ENCODE measurements around the gene TRIB2.

The TRIB2 gene

DNA sequence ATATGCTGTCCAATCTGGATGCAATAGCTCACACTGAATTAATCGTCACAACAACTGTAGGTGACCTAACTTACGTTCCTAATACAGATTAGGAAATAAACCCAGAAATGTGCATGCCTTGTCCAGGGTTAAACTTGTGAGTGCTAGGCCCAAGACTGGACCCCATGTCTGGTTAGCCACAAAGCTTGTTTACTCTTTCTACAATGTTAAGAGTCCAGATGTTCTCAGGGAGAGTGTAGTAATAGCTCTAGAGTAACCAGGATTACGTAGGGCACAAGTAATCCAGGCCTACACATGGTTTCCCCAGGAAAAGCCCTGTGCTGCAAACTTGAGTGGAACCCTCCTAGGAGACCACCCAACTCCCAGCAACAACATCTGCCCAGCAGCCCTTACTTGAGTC, 26.2 kb downstream of the TRIB2 start:
- DNase-seq (ENCODE audit: low read depth) = no peak

DNA sequence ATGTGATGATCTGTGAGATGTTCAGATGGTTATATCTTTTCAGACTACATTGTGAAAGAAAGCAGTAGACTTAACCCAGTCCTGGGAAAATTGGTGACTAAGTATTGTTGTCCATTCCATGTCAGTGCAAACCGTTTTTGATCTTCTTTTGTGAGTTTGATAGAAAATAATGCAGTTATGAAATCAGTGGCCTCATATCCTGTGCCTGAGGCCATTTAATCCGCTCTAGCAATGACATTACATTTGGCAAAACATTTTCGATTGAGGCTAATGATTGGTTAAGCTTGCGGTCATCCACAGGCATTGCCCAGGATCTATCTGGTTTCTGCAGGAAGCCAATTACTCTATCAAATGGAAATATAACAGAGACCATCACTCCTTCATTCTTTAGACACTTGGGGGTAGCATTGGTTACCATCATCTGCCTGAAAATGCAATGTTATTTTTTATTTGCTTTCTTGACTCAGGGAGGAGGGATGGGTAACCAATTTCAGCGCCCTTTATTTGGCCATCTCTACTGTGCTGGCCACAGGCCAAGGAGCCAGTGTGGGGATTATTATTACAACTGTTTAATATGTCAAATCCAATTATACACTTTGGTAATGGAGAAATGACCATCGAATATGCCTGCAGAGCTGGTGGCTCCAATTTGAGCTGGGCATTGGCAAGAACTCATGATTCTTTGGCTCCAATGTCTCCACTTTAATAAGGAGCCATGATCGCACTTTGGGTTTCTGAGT, 33.6 kb downstream of the TRIB2 start:
- no peak for DNase-seq (ENCODE audit: low read depth)

DNA sequence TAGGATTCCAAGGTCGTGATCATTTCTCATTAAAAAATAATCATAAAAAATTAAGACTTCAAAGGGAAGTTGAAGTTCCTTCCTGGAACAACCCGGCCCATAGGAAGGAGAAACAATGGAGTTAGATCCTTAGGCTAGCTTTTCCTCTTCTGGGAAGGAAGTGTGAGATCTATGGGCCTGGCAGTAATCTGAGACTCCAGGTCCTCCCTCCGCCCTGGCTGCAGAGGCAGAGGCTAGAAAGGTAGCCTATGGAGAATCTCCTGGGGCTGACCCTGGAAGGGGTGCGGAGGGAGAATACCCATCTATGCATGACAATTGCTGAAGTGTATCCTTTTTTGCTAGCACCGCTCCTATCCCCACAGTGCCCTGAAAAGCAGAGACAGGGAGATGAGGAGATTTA, 37.9 kb downstream of the TRIB2 start:
- no peak for DNase-seq (ENCODE audit: low read depth)

DNA sequence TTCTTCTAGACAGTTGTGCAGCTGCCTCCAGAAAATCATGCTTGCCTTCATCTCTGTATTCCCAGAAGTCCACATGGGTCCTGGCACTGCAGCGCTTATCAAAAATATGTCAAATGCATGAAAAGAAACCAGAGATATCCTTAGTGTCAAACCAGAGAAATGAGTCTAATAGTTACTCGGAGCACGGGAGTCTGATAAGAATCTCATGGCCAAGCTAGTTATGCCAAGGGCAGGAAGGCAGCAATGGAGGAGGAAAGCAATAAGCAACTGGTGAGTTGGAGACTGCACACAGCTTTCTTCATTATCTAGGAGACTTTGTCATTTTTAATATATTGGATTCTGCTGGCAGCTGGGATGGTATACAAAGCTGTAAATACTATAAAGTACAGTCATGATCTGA, 38.6 kb downstream of the TRIB2 start:
- DNase-seq (ENCODE audit: low read depth) = no peak

DNA sequence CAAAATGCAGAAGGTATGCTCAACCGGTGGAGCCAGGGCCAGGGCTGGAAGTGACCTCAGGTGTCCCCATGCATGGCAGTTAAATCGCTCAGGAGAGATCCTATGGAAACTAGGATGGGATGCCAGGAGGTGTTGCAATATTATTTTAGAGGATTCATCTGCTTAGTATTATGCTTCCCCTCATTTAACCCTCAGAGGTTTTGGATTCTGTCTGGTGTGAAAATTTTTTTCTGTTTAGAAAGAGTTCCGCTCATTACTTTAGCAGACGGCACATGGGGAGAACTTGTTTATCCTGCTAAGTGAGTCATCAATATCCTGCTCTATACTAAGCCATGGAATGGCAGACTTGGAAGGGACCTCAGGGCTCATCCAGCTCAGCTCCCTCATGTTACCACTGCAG, 42.5 kb downstream of the TRIB2 start:
- DNase-seq (ENCODE audit: low read depth) = no peak

DNA sequence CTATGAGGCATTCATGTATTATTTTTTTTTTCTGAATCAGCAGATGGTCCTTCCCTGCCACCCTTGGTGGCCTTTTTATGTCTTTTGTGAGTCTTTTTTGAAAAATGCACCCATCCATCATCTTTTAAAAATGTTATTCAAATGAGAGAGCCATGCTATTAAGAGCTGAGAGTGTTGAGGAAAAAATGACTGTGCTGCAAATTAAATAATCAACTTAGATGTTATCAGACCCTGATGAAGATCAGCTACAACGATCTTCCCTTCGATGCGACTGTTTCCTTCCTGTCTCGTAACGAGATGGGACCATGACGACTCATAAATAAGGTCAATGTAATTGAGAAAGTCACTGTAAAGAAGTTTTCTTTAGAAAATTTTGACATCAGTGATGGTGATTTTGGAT, 44.4 kb downstream of the TRIB2 start:
- no peak for DNase-seq (ENCODE audit: low read depth)

DNA sequence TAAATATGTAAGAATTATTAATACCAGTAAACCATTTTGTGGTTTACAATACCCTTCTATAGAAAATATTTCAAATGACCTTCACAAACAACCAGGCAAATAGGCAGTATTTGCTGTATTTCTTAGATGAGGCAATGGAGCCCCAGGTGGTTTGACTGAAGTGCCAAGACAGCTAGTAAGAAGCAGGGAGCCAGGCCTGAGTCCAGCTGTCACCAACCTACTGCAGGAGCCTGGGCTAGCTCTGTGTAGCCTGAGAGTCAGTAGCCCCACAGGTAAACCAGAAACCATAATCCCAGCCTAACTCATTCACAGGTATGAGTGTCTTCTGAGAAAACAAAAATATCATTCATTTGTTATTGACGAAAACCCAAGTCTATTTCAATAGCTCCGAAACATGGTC, 45.6 kb downstream of the TRIB2 start:
- DNase-seq (ENCODE audit: low read depth) = no peak

DNA sequence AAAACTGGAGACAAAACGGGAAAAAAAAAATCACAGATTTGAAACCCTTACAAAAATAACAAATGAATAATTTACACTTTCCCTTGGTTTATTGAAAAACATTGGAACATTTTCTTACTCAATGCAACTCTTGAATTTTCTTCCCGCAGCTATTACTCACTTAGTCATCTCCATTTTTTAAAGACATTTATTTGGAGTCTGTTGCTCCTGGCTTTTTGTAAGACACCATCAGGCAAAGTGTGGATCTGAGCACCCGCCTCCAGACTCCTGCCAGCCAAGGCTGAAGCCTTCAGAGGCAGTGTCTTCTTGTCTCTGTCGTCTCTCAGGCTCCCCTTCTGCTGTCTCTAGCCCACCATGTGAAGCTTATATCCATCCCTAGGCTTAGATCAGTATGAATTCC, 46.2 kb downstream of the TRIB2 start:
- no peak for DNase-seq (ENCODE audit: low read depth)

DNA sequence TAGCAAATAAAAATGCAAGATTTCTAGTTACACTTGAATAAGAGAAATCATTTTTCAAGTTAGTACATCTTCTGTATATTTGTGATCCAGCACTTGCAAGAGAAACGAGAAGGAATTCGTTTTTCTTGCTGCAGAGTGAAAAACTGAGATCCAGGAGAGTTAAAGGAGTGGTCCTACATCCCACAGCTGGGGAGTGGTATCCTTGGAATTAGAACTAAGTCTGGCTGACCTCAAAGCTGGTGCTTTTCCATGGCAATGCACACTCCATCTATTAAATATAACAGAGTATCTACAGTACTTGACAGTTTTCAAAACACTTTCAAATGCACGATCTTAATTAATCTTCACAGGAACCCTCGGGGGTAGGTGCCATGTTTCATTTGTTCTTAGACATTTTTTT, 46.8 kb downstream of the TRIB2 start:
- no peak for DNase-seq (ENCODE audit: low read depth)

DNA sequence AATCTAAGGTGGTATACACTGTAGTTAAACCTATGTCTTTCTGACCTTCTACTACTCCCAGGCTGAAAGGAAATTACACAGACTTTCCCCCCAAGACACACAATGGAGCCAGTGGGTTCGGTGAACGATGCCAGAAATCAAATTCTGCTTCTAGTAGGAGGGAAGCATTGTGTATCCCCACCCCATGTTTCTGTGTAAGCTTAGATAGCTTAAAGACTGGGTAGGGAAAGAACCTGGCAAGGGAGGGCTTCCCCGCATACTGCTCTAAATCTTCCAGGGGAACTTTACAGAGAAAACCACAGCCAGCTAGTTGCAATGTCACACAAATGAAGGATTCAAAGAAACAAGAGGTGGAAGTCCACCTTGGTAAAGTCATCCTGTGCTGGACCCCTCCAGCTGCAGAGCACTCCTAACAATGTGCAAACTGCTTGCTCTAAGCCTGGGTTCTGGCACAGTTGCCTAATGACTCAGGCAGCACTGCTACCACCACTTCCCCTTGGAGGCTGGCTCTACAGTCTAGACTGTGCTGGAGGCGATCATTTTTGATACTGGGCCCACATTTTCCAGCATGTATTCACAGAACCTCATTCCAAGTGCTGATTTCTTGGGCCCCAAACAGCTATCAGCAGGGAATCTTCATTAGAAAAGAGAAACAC, 47.5 kb downstream of the TRIB2 start:
- DNase-seq (ENCODE audit: low read depth) = no peak

DNA sequence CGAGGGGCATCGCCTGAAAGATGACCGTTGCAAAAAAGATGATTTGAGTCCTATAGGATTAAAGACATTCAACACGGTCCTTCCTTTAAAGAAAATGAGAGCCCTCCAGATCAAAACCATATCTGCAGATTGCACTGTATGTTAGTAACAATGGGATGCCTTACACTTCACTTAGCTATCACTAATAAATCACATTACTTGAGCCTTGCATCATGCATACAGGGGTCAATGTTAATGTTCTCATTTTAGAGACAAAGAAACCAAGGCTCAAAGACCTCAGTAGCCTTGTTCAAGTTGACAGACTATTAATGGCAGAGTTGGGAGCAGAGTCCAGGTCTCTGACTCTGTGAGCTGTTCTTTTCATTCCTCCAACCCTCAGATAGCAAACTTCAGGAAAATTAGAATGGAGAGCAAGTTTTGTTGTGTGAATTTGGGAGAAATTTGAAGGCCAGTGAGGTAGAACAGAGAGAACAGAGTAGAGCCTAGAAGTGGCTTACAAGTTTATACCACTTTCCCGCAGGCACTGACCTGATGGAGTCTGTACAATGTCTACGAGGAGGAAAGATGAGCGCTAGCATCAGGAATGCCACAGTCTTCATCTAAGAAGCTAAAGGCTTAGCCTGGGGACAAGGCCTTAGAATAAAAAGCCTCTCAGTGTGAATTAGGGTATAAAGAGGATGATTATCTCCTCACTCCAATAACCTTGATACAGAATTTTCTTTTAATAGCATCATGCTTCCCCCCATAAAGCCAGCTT, 48.3 kb downstream of the TRIB2 start:
- no peak for DNase-seq (ENCODE audit: low read depth)

DNA sequence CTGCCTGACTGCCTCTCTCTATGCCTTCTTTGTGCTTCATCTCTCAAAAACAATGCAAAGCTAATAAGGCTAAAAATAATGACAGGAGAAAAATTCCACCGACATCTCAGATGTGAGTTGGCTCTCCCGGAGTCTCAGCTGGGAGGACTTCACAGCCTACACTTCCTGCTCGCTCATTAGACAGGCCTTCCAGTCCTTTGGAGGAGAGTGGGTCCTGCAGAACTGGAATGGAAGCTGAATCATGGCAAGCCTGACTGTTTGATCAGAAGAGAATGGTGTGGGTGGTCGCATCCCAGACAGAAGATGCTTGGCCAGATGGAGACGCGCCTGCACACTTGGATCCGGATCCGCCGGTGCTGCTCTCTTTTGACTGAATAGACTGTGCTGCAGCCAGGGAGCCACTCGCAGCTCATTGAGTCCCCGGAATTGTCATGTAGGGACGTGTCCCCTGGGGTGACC, 49.7 kb downstream of the TRIB2 start:
- no peak for DNase-seq (ENCODE audit: low read depth)

DNA sequence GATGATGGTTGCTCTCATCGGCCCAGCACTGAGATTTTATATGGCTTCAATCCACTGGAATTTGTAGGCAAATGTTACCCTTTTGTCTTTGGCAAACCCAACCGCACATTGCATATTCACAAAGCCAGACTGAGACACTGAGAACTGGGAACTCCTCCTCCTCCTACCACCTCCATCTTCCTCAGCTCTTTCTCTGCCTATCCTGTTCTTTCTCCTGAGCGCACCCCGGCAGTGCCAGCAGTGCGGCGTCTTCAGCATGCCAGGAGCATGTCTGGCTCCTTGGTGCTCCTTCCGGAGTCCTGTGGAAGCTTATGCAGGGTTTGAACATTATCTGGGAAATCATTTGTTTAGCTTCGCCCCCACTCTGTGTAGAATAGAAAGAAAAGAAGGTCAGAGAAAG, 50.8 kb downstream of the TRIB2 start:
- no peak for DNase-seq (ENCODE audit: low read depth)

DNA sequence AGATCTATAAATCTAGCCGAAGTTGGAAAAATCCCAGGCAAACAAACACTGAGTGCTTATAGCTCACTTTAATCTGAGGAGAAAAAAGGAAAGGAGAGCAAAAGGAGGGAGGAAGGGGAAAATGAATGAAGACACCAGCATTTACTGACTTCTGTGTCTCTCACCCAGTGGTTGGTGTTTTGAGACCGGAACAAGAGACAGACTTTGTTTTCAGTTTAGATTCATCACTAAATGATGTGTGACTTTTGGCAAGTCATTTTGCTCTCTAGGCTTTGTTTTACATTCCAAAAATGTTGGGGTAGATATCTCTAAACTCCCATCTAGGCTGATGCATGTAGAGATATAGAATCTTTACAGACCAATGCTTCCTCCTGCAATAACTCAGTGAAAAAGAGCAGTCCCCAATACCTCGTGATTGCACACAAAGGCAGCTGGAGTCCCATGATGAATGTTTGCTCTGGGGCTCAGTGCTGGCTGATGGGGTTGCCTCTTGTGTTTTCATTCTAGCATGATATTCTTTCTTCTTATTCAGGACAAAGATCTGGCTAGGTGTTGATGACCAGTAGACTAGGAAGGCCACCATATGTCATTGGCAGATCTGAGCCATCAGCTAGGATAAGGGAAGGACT, 51.4 kb downstream of the TRIB2 start:
- no peak for DNase-seq (ENCODE audit: low read depth)

DNA sequence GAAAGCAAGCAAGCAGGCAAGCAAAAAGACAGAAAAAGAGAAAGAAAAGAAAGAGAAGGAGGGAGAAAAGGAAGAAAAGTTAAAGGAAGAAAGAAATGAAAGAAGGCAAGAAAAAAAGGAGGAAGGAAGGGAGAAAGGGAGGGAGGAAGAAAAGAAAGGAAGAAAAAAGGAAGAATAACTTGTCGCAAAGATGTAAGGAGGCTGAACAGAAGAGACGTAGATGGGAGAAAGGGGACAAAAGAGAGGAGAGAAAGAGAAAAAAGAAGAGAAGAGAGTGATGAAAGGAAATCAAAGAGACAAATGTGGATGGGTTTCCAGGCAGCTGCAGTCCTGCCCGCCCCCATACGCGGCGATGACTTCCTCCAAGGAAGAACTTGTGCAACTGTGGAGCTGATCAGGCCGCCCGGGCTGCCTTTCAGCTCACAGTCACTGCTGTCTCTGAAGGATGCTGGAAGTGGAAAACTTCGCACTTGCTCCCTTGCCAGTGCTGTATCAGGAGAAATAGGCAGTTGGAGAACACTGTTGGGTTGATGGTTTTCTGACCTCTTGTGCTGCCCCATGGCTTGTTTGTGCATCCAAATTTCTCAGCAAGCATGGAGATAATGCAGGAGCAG, 52.9 kb downstream of the TRIB2 start:
- DNase-seq (ENCODE audit: low read depth) = no peak

DNA sequence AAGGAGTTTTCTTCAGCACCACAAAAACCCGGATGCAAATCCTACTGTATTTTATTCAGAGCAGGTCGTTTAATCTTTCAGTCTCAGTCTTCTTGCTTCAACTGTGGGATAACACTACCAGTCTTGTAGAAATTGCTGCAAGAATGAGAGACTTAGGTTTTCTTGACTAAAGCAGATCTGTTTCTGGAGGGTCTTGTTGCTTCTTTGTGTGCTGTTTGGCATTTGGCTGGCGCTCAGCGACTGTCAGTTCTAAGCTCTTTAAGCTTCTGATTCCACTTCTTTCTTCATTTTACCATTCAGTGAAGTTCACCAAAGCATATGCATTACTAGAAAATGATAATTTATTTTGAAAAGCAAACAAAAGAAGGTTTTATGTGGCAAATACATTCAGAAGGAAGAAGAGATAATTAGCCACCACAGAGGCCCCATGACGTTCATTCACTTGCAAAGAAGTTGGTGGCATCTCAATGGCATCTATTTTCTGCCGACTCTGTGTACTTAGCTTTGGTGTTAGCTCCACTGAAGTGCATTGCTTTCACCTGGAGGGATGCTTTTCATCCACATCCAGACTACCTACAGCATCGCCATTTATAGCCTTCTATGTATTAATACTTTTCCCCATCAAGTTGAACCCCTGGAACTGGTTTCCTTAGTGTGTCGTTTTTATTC, 53.7 kb downstream of the TRIB2 start:
- no peak for DNase-seq (ENCODE audit: low read depth)

DNA sequence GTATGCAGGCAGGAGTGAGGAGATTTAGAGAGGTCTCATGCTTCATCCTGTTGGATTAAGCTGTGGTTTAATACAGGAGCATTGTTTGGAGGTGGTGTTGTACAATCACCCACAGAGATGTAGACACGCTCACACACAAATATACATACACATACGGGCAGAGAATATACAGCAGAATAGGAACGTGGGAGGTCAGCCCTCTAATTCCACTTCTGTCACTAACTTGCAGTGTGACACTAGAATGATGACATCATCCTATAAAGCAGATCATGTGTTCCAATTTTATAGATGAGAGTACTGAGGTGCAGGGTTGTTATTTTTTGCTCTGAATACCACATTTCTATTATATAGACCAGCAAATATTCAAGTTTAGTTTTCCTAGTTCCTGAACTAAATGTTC, 54.4 kb downstream of the TRIB2 start:
- no peak for DNase-seq (ENCODE audit: low read depth)

DNA sequence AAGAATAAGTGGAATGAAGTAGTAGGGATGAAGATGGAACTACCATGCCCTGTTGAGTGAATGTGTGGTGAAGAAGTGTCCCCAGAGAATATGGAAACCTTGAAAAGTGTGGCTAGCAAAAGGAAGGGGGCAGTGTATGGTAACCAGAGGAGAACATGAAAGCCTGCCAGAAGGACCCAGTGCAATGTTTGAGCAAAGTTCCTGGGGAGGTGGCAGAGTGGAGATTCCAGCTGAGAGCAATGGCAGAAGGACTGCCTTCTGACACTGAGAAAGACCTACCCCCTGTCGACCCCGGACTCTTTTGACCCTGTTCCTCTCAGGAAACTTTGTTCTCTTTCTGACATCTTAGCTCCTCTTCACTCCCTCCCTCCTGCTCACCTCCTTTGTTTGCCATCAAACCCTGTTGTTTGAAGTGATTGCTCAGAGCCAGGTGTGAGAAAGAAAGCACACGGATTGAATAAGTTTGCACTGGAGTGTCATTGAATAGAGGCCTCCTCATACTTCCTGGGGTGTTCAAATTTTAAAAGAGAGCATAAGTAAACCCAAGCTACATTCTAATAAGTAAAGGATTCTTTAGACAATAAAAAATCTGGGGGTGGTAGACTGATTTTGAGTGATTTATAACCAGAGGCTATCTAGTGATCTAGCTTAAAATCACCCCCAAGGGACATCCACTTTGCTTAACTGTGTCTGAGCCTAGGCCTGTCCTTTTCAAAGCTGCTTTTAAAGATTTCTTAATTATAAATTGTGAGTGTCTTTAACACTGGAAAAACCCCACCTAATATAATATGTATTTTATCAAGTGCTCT, 57.1 kb downstream of the TRIB2 start:
- DNase-seq (ENCODE audit: low read depth) = no peak

DNA sequence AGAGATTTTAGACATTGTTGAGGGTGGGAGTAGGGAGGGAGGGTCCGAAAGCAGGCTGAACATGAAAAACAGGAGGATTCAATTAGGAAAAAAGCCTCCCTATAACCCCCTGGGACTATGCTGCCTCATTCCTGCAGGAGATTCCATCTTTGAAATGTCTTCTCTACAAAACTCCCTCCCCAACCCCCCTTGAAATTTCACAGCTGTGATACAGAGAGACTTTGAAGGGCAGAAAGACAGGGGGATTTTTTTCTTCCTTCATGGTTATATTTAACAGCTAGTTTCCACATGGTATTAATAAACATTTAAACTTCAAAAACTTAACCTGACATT, 57.6 kb downstream of the TRIB2 start:
- no peak for DNase-seq (ENCODE audit: low read depth)

DNA sequence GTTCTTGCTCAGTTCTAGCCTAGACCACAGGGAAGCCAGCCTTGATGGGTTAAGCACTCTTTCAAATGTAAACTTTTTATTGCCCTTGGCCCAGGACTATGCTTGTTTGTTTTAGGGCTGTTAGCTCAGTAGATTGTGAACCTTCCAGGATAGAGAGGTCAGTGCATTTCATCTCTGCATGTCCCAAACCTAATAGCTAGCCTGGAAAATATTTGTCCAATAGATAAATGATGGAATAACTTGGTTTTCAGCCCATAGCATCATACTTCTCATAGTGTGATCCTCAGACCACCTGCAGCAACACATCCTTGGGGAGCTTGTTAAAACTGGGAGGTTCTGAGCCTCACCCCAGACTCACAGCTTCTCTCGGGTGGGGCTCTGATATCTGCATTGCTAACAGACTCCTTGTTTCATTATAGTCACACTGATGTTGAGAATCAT, 59.8 kb downstream of the TRIB2 start:
- DNase-seq (ENCODE audit: low read depth) = no peak

DNA sequence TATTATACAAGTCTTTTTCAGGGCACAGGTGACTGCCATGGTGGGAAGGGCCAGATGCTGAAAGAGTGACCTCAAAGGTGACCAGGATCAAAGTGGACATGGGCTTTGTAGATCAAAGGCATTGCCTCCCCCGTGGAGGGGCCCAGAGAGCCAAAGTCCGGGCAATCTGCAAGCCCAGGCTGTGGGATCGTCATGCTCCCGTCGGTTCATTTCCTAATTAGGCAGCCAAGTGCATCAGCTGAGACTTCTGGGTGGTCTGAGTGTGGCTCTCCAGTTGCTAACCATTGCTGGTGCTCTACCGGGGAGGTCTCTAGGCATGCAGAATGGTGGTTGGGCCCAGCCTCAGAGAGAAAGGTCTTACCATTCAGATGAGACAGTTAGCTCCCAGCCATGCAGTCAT, 61.6 kb downstream of the TRIB2 start:
- DNase-seq (ENCODE audit: low read depth) = no peak

Data from T follicular helper cell (primary cell).